ENCODE results near the gene DHX58.

The DHX58 gene

DNA sequence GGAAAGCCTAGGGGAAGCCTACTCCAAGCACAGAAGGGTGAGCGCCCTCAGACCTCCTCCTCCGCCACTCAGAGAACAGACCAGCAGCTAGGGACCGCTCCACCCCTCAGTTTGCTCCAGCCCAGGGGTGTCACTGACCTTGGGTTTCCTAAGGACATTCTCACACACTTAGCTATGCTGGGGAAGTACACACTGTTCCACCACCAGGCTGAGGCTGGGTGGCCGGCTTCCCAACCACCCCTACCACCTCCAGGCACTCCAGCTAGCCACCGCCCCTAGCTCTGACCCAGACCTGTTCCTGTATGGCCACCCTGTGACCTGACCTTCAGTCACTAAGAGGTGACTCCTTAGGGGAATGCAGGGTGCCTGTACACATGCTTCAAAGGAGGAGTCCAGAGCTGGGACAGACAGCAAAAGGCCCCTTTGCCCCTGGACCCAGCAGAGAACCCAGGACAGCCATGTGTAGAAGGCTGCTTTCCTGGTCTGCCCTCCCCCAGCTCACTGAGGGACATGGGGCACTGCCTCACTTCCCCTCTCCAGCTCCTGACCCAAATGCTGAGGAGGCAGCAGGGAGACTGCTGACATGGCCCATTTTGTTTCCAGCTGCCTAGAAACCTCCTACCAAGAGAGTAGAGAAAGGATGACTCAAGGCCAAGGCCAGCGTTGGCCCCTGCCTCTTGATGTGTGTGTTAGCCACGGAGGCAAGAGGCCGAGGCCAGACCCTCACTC is 16.8 kb upstream of the DHX58 start:
- no peak for DNase-seq (ENCODE audit: low read depth, low spot score)

DNA sequence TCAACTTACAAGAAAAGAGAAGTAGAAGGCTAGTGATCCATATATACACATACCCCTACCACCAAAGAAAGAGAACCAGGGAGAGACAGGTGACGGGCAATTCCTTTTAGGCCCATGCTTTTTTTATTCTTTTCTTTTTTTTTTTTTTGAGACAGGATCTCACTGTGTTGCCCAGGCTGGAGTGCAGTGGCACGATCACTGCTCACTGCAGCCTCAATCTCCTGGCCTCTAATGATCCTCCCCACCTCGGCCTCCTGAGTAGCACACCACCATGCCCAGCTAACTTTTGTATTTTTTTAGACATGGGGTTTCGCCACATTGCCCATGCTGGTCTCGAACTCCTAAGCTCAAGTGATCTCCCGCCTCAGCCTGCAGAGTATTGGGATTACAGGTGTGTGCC is 14.9 kb upstream of the DHX58 start:
- no peak for DNase-seq (ENCODE audit: low read depth, low spot score)

DNA sequence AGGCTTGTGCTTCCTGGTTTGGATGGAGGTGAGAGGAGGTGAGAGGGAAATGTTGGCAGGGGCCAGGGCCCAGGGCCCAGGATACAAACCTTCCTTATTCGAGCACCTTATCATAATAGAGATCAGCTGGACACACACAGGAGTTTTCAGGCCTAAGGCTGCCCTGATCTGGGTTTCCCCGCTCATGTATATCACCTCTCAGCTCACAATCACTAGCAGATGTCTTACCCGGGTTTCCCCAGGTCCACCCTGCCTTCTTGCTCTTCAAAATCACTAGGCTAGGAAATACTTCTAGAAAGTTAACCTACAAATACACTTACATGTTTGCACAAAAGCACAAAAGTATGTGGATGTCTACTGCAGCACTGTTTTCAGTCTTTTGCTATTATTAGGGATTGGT is 14.3 kb upstream of the DHX58 start:
- no peak for DNase-seq (ENCODE audit: low read depth, low spot score)

DNA sequence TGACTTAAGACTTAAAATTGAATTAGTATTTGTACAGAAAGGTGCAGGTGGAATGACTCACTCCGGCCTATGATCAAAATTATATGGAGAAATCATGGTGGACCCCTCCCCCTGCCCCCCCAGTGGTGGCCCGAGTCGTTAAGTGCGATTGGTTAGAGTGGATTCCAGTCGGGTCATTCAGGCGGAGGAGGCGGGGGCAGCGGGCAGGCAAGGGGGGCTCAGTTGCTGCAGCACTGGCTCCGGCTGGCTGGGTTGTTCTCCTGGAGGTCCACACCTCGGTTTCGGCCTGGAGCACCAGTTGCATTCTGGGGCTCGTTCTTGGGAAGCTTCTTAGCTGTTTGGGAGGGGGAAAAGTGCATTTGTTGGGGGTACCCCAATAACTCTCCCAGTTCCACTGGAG is 13.1 kb upstream of the DHX58 start:
- DNase-seq (ENCODE audit: low read depth, low spot score), result no peak

DNA sequence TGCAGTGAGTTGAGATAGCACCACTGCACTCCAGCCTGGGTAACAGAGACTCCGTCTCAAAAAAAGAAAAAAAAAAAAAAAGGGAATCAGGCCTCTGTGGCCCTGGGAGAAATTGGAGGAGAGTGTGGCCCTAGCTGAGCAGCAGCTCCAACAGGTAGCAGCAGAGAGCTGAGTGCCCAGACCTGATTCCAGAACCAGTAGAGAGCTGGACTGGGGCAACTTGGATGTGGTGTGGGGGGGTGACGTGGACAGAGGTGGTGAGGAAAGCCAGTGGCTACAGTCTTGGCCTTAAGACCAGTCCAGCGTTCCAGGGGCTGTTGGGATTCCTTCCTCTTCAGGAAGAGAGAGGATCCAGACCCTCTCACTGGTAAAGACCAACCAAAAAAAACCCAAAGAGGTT is 11.7 kb upstream of the DHX58 start:
- no peak for DNase-seq (ENCODE audit: low read depth, low spot score)

DNA sequence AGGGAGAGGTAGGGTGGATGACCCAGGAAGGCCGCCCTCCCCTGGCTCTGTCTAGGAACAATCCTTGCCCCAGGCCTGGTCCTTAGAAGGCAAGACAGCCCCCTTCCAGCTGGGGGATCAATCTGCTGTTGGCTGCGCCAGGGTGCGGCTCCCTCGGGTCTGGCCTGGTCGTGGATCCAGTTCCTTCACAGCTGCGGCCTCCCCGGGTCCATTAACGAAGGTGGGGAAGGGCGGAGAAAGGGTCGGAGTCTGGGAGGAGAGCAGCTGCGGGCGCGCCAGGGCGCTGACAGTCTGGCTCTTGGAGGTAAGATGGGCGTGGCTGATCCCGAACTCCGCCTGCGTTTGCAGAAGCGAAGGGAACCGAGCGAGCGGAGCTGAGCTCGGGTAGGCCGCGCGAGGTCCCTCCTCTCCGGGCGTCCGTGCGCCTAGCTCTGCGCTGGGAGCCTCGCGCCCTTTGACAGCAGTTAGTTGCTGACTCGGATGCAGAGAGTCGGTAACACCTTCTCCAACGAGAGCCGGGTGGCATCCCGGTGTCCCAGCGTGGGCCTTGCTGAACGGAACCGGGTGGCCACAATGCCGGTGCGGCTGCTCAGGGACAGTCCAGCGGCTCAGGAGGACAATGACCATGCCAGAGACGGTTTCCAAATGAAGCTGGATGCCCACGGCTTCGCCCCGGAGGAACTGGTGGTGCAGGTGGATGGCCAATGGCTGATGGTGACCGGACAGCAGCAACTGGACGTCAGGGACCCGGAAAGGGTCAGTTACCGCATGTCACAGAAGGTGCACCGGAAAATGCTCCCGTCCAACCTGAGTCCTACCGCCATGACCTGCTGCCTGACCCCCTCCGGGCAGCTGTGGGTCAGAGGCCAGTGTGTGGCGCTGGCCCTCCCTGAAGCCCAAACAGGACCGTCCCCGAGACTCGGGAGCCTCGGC is 10.1 kb upstream of the DHX58 start, which contains the start of gene HSPB9:
Gene HSPB9 (plus strand): TSS at position 434 of the 933 bp plus-strand sequence. CDS start 47 bp downstream, at position 481.
- DNase-seq (ENCODE audit: low read depth, low spot score), result no peak

DNA sequence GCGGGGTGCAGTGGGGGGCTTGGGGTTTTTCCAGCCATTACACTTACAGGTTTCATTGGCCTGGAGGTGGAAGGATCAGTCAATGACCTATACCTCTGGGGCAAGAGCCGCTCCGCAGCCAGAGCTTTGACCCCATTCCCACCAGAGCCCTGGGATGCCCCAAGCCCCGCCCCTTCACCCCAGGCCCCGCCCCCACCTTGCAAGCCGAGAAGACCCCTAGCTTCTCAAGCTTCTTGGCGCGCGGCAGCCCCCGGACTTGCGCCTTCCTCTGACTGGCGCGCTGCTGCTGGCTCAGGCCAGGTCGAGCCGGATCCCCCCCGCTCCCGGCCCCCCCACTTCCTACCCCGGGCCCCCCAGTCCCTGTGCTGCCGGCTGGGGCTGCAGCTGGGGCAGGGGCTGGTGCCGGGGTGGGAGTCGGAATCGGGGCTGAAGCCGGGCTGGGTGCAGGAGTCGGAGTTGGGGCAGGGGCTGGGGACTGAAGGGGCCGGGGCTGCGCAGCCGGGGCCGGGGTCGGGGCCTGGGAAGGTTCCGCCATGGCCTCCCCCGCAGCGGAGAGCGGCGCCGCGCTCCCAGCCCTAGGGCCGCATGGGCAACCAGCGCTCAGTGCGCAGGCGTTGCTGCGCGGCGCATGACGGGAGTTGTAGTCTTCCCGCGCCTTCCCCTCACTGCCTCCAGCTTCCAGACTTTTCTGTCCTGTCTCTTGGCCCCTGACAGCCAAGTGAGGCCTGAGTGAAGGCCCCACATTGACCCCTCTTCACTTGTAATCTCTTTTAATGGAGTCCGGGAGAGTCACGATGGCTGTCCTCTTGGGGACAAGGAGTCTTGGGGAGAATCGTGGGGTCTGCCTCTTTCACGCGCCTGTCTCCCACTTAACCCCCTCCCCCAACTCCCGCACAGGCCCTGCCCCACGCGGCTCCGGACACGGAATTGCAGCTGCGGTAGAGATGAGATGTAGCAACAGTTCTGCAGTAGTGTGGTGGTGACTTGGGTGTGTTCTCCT is 8.6 kb upstream of the DHX58 start, which contains the start of gene KAT2A:
Gene KAT2A (minus strand): TSS at position 598 of the 1,000 bp plus-strand sequence. CDS start 63 bp downstream, at position 535.
- DNase-seq (ENCODE audit: low read depth, low spot score), result peak; percentile 92

DNA sequence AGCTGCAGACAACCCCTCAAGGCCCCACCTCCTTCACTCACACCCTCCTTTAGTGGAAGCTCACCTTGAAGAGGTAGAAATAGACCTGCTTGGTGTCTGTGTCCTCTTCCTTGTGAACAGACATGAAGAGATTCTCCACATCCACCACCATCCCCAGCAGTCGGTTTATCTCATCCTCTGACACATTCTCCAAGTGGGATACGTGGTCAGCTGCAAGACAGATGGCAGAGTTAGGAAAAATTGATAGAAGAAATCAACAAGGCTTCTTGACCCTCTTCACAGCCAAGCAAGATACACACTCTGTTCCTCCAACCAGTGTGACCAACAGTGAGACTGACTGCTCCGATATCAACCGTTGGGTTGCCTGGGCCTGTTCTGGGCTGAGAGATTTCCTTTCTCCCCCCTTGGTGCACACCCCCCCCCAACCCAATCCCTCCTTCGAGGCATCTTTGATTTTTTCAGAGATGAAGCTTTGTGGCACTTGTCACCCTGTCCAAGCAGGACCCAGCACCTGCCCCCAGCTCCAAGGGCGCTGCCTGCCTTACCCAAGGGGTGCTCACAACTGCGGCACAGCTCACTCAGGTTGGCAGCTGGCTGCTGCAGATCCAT is 7.8 kb upstream of the DHX58 start:
- no peak for DNase-seq (ENCODE audit: low read depth, low spot score)

DNA sequence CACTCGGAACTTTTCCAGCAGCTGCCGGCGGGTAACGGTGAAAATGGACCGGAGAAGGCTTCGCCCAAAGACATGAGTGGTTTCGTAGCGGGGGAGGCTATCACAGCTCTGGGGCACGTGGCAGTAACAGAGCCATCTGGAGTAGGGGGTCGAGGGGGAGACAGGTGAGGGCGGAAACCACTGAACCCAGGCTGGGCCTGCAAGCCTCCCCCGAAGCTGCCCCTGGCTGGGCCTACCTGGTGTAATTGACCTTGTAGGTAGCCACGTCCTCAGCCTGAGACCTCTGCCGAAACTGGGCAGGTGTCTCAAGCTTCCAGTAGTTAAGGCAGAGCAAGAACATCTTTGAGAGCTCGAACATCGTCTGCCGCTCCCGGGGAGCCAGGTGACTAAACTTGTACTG is 6.8 kb upstream of the DHX58 start:
- DNase-seq (ENCODE audit: low read depth, low spot score), result no peak

DNA sequence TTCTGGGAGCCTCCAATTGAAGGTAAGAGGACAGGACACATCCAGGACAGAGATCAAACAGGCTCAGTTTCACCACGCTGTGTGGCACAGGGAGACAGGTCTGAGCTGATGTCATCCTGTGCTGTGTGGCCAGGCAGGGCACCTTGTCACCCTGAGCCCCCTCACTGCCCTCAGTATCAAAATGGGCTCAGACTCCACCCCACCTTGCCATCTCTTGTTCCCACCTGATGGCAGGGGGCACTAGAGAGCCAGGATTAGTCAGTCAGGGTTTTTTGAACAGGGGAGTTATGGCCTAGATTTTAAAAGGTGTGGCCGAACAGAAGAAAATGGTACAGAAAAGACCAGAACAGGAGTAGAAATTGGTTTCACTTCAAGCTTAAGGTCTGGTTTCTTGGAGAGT is 6.0 kb upstream of the DHX58 start:
- peak; percentile 59 for DNase-seq (ENCODE audit: low read depth, low spot score)

DNA sequence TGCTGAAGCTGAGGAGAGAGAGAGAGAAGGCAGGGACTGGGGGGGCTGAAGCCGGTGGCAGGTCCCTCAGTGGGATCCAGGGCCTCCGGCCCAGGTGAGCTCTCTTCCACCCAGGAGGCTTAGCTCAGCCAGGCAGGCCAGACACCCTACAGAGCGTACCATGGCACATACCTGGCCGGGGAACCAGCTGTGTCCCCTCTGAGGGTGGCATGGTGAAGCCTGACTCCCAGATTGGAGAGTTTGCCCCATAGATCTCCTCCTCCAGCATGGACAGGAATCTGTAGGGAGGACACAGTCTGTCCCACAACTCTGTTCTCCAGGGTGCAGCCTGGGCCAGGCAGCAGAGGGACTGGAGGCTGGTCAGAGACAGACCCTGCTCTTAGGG is 5.6 kb upstream of the DHX58 start:
- no peak for DNase-seq (ENCODE audit: low read depth, low spot score)

DNA sequence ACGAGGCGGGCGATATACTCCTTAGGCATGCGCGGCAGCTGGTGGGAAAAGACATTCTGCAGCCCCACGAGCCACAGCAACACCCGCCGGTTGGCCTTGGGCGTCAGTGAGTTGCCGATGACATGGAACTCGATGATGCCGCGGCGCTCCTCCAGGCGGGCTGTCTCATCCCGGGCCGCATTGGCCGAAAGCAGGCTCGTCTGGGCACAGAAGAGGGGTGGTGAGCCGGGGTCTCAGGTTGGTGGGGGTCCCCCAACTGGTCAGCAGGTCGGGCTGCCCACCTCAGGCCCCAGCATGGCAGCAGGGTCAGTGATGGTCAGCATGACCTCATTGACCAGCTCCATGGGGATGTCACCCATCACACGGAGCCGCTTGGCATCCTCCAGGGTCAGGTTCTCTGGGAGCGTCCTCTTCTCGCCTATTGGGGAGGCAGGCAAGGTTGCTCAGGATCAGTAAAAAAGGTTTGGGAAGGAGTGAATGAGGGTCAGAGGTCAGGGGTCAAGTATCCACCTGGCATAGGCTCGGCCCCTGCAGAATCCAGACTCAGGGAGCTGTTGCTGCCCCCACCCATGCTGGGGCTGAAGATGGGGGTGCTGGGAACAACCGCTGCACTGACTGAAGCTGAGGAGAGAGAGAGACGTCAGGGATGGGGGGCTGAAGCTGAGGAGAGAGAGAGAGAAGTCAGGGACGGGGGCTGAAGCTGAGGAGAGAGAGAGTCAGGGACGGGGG is 5.0 kb upstream of the DHX58 start:
- no peak for DNase-seq (ENCODE audit: low read depth, low spot score)

DNA sequence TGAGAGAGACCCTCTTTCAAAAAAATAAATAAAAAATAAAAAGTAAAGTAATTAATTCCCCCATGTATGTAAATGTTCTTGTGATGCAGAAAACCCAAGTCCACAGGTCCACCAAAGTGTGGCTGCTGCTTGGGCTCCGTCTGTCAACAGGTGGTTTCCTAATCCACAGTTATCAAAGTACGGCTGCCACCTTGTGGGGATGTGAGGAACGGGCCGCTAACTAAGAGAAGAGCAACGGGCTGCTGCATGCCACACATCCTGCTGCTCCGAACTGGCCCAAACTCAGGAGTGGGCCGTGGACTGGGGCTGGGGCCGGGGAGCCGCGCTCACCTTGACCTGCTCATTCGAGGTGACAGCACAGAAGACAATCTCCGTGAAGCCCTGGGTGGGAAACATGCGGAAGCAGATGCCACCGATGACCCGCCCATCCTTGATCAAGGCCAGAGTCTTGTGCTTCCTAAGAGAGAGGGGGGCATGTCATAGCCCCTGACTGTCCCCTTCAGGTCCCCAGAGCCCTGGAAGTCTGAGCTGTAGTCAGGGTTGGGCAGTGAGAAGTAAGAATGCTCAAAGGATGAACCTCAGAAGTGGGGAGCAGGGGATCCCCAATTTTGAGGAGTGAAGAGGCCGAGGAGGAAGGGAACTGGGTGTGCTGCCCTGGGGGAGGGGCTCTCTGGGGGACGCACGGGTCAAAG is 4.3 kb upstream of the DHX58 start:
- peak; percentile 89 for DNase-seq (ENCODE audit: low read depth, low spot score)

DNA sequence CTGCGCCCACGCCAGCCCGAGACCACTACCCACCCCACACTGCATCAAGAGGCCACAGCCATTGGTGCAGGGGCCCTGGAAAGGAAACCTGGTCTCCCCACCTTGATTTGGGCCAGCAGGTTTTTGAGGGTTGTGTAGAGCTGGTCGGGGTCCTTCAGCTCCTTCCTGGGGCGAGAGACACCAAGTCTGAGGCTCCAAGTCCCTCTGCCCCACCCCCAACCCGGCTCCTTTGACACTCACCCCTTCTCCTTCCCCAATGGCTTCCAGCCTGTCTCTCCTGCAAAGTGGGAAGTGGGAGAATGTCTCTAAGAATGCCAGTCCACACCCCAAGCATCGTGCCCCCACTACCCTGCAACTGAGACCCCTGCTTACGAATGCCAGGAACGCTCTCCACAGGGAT is 1.6 kb upstream of the DHX58 start:
- no peak for DNase-seq (ENCODE audit: low read depth, low spot score)

DNA sequence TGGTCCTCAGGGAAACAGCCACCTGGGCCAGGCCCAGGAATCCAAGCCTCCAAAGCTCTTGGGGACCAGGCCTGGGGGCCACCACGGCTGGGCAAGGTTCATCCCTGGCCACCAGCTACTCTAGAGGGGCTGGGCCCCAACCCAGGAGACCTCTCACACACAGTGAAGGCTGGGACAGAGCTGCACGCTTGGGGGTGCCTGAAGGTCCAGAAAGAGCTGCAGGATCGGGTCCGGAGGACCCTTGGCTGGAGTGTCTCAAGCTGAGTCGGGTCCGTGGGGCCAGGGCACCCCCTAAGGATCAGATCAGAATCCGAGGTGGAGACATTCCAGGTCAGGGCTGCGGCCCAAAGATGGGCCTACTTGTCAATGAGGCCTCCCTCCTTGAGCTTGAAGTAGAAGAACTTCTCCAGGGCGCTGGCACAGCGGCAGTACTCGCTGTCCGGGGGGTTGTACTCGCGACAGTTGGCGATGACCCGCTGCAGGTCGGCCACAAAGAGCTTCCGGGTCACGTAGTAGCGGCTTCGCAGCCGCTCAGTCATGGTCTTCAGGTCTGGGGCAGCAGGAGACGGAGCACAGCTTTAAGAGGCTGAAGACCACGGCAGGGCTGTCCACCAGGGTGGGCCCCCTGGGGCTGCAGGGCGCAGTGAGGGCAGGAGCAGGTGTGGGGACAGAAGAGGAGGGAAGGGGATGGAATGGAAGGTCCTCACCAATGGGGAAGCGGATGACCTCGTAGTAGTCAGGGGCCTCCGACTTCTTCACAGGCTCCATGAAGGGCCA is 967 bp upstream of the DHX58 start:
- DNase-seq (ENCODE audit: low read depth, low spot score), result no peak

DNA sequence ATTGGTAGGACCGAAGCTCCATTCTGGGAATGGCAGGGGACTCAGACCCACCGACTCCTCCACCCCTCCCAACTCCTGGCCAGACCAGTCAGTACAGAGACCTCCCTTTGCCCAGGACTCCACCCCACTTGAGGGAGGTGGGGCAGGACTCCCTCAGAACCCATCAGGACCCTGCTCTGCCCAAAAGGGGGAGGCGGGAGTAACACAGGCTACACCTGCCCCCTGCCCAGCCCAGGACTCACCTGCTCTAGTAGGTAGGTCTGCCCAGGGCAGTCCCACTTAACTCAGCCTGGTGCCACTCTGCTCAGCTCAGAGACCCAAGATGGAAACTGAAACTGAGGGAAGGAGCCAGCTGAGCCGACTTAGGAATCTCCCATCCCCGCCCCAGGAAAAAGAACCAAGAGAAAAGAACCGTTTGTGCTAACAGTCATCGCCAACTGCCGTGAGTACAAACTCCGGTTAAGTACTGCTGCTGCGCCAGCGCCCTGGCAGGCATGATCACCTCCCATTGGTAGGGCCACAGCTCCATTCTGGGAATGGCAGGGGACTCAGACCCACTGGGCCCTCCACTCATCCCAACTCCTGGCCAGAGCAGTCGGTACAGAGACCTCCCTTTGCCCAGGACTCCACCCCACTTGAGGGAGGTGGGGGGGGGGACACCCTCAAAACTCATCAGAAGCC is 503 bp downstream of the DHX58 start:
- no peak for DNase-seq (ENCODE audit: low read depth, low spot score)

DNA sequence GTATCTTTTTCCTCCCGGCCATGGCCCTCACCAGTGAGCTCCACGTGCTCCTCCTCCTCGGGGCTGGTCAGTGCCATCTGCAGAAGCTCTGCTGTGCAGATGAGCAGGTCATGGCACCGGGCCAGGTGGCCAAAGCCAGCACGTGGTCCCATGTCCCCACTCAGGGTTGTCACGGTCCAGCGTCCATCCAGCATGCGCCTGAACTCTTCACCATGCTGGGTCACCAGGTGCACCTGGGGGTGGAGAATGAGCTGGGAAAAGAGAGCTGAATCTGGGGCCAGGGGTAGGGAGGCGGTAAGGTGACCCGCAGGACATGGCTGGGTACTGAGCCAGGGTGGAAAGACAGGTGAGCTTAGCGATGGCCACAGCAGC is 1.3 kb downstream of the DHX58 start:
- DNase-seq (ENCODE audit: low read depth, low spot score), result no peak
